ENCODE measurements around the gene NEXN.

NEXN gene

DNA sequence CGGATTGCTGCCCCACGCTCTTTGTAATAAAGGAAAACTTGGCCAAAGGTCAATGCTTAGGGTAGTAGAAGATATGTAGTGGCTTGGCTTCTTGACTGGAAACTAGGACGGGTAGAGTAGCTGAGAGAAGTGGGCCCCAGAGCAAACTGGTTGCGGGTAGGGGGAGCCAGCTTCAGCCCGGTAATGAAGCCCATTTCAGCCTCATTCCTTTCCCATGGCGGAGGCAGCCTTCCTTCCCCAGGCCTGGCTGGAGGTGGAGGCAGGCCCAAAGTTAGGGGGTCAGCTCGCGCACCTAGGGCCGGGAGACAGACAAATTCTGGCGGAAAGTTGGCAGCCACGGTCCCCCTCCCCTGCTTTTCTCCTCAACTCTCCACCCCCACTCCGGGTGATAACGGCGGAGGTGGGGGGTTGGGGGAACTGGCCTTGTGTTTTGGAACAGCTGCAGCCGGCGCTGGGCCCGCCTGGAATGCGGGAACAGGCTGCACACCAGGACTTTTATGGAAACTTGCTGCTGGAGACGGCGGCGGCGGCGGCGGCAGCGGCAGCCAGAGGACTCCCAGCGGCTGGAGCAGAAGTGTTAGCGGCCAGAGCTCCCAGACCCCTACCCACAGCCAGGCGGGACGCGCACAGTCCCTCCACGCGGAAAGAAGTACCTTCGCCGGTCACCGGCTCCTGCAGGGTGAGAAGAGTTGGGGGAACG, at the start of gene NEXN:
Gene NEXN, plus strand, starts transcription at position 544 of the 700 bp plus-strand sequence. CDS start 27,483 bp downstream, outside the sequence.
- DNase-seq: no peak

DNA sequence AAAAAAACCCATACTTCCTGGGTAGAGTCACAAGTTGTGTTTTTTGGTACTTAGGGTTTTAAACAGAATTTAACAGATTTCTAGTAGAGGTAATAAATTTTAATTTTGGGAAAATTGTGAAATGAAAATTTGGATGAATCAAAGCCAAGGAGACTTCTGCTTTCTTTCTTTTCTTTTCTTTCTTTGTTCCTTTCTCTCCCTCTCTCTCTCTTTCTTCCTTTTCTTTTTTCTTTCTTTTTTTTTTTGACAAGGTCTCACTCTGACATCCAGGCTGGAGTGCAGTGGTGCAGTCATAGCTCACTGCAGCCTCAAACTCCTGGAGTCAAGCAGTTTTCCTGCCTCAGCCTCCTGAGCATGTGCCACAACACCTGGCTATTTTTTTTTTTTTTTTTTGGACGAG, 46.9 kb upstream of the NEXN start:
- no peak for DNase-seq

DNA sequence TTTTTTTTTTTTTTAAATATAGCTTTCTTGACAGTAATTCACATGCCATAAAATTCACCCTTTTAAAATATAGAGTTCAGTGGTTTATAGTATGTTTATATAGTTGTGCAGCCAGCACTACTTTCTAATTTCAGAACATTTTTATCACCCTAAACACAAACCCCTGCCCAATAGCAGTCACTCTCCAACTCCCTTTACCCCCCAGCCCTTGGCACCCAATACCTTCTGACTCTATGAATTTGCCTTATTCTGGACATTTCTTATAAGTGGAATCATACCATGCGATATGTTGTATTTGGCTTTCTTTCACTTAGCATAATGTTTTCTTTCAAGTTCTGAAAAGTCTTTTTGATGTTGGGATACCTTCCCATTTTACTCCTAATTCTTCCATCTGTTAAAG, 42.5 kb upstream of the NEXN start:
- no peak for DNase-seq

DNA sequence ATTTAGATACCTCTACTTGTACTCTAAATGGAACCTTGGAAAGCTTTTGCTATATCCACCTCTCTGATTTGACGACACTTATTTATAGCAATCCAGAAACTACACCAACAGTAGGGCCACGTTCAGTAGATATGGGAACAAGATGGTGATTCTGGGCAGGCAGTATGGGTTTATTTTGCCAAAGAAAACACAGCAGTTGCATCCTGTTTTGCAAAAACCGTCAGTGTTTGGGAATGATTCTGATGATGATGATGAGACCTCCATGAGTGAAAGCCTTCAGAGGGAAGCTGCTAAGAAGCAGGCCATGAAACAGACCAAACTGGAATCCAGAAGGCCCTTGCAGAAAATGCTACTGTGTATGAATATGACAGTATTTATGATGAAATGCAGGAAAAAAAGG, 41.5 kb upstream of the NEXN start:
- no peak for DNase-seq

DNA sequence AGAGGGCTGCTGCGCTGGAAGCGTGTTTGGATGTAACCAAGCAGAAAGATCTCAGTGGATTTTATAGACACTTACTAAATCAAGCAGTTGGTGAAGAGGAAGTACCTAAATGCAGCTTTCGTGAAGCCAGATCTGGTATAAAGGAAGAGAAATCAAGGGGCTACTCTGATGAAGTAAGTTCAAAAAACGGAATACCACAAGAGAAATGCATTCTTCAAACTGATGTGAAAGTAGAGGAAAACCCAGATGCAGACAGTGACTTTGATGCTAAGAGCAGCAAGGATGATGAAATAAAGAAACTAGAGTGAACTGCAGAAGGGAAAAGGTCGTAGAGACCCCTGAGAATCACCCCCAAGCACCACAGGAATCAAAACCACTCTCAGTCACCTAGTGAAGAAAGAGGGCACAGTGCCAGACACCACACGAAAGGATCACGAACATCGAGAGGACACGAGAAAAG, 40.8 kb upstream of the NEXN start:
- DNase-seq: no peak

DNA sequence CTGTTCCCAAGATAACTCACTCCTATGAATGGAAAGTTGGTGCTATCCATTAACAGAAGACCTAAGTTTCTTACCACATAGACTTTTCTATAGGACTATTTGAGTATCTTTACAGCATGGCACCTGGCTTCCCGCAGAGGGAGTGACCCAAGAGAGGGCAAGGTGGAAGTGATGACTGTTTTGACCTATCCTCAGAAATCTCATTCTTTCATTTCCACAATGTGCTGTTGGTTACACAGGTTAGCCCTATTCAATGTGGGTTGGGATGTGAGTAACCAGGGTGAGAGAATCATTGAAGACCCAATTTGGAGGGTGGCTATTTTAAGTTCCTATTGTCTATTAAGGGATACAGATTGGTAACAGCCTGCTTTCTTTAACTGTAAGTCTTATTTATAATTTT, 38.3 kb upstream of the NEXN start:
- no peak for DNase-seq

DNA sequence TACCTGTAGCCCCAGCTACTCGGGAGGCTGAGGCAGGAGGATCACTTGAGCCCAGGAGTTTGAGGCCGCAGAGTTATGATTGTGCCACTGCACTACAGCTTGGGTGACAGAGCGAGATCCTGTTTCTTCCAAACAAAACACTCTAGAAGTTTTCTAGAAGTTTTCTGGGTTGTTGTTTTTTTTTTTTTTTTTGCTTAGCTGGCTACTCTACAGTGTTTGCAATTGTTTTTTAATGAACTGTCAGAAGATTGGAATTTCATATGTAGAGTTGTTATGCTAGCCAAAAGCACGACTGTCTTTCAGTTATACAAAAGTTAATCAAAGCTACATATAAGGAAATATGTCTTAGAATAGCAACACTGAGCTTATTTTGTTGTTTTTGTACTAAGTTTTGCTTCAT, 30.9 kb upstream of the NEXN start:
- no peak for DNase-seq

DNA sequence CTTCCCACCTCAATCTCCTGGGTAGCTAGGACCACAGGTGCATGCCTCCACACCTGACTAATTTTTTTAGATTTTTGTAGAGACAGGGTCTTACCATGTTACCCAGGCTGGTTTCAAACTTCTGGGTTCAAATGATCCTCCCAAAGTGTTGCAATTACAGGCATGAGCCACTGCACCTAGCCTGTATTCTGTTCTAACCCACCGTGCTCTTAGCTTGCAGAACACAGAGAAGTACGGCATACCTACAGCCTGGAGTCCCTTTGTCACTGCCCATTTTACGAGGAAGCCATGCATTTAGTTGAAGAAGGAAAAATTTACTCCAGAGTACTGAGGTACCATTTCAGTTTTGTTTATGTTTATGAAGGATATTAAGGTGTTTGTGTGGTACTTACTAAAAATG, 29.7 kb upstream of the NEXN start:
- DNase-seq: no peak

DNA sequence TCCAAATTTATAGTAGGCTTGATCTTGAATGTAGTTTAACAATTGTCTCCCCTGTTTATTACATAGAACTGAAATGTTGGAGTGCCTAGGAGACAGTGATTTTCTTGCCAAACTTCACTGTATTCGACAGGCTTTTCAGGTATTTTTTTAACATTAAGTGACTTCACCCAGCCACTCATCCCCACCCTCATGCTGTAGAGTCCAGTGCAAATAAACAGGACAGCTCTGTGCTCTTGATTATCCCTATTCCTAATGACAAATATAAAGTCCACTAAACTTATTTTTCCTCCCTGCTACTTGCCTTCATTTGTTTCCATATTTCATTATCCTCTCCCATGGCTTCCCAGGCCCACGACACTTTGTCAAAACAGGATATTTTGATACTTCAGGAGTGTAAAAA, 29.2 kb upstream of the NEXN start:
- DNase-seq: no peak

DNA sequence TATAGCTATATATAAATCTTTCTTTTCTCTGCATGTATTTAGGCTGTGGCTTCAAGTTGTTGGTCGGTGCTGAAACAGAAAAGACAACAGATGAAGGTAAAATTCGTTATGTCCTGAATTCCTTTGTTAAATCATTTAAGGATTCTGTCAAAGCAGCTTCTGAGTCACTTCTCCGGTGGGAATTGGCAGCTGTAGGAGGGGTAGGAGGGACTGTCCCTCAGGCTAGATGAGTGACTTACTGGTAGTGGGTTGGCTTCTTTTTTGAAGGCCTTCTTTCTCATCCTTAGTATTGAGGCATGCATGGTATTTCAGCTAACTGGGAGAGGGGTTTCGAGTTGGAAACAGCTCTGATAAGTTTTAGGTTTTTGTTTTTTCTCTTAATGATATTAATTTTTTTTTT, 22.1 kb upstream of the NEXN start:
- no peak for DNase-seq

DNA sequence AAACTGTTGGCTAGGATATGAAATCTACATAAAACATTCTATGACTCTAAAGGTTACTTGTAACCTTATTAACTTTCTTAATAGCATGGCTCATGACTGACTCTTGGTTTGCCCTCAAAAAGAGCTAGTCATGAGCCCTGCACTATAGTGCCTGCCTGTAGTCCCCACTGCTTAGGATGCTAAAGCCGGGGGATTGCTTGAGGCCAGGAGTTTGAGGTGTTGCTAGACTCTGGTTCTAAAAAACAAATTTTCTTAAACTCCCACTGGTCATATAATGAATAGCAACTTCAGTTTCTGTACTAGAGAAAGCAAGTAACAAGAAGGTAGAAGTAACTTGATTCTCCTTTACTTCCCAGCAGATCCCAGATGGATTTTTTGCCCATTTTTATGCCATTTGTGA, 15.8 kb upstream of the NEXN start:
- no peak for DNase-seq

DNA sequence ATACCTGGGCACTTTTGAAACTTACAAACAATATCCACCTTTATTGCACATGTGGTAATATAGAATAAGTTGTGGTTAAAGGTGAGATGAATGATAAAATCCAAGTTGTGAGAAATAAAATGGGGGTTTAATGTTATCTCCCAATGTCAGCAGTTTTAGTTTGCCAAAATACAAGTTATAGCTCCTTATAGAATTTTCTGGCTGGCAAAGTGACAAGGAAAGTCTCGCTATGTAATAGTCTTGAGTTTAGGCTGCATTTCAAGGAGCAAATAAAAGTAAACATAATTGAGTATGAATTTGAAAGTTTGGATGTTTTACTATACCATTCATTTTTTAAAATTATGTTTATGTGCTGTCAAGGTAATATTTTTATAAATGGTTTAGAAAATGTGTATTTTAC, 15.0 kb upstream of the NEXN start:
- DNase-seq: no peak

DNA sequence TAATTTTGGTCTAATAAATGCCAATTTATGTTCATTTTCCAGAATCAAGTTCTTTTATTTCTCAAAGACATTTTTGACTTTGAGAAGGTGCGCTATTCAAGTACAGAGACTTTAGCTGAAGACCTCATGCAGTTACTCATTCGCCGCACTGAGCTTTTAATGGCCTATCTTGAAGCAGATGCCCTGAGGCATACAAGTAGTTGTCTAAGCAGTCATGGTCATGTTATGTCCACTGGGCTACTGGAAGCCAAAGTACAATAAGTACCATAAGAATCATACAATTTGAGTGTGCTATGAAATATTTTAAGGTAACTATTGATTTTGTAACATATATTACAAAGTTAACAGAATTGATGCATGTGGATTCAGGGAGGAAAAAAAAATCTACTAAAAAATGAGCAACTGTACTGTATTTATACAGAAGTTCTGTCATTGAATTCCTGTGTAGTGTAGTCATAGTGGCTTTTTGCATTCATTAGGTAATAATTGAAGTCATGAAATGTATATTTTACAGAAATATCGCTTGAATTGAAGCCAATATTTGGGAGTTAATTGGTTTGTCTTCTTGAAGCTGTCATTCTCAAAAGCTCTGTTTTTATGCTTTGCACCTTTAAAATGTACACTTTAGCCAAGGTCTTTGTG, 13.5 kb upstream of the NEXN start:
- DNase-seq: no peak

DNA sequence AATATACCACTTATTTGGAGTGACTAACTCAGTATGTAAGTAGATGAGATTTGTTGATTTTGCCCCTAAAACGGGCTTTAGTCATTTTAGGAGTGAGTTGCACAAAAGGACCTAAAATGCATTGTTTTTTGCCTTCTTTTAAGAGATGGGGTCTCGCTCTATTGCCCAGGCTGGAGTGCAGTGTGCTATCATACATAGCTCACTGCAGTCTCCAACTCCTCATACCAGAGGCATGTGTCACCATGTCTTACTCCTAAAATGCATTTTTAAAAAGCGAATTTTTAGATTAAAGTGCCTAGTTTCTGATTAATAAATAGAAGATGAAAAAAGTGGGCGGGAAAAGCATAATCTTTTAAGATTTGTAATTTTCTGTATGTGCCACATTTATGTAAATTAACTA, 11.5 kb upstream of the NEXN start:
- no peak for DNase-seq

DNA sequence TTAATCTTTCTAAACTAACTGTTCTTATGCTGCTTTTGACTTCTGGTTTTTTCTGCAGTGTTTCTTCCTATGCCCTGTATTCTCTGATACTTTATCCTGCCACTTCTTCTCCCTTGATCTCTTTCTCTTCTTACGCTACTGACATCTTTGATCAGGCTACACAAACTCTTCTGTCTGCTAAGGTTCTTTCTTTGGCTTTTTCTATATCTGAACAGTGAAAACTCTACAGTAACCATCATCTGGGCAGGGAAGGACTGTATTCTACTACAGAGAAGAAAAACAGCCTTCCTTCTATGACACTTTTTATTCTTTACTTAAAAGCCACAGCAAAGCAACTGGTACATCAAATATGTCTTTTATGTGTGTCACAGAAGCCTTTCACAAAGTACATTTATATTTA, 7.4 kb upstream of the NEXN start:
- DNase-seq: no peak

DNA sequence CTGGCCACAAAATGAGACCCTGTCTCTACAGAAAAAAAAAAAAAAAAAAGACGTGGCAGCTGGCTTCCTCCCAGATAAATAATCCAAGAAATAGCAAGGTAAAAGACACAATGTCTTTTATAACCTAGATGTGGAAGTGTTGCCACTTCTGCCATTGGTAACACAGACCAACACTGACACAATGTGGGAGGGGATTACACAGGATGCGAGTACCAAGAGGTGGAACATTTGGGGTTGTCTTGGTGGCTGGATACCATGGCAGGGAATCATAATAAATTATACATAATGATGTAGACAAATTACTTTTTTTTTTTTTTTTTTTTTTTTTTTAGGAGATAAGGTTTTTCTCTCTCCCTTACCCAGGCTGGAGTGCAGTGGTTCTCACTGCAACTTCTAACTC, 6.0 kb upstream of the NEXN start:
- no peak for DNase-seq

DNA sequence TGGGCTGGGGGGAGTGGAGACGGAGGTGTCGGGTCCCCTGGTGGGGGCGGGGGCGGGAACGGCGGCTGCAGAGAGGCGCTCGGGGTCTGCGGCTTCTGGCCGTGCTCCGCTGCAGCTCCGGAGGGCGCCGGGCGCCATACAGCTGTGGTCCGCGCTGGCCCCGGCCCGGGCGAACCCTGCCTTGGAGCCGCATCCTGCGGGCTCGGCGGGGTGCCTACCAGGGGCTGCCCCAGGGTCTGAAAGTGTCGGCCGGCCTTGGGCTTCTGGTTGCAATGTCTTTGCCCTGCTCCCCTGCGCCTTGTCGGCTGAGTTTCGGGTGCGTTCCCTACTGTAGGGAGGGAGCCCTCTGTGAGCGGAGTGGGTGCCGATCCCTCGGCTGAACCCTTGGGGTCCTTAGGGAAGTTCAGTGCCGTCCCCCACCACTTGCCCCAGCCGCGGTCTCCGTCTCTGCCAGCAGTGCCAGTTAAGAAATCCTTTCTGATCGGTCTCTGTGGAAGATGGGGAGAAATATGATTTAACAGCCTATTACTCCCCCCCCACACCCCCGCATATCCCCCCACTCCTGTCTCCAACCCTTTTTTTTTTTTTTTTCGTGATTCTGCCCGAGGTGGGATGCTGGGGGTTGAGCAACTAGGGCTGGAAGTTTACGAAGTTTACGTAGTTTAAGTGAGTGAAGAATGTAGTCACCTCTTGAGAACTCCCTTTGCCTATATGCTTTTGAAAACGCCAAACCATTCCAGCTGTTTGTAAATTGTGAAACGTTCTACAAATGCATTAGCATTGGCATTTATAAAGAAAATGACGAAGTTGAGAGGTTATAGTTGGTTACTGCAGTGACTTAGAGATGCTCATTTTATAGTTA, 588 bp downstream of the NEXN start:
- no peak for DNase-seq

DNA sequence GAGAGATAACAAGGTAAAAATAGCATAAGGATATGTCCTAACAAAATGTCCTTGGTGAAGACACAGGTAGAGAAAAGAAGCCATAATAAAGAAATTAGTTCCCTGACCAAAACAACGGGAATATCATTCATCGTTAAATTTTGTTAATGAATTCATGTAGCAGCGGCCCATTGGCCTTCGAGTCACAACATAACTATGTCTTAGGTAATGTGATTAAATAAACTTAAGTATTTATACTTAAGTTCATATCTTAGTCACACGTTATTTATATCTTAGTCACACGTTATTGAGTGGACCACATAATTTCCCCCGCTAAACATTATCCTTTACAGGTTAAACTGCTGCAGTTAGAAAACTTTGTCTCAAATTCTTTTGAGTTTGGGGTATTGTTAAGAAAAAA, 1.2 kb downstream of the NEXN start:
- no peak for DNase-seq

DNA sequence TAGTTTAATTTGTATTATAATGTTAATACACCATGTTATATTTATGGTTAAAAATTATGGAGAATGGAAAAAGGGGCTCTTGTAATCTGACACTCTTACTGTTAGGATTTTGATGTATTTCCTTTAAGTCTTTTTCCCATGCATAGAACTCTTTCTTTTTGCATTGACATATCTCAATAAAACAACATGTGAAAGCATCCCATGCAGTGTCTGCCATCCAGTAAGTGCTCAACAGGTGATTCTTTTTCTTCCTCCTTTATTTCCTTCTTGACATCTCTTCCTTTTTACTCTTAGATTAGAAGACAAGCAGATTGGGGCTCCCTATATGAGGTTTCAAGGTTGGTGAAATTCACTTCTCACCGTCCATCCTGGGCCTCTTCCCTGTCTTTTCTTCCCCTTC, 2.8 kb downstream of the NEXN start:
- no peak for DNase-seq

DNA sequence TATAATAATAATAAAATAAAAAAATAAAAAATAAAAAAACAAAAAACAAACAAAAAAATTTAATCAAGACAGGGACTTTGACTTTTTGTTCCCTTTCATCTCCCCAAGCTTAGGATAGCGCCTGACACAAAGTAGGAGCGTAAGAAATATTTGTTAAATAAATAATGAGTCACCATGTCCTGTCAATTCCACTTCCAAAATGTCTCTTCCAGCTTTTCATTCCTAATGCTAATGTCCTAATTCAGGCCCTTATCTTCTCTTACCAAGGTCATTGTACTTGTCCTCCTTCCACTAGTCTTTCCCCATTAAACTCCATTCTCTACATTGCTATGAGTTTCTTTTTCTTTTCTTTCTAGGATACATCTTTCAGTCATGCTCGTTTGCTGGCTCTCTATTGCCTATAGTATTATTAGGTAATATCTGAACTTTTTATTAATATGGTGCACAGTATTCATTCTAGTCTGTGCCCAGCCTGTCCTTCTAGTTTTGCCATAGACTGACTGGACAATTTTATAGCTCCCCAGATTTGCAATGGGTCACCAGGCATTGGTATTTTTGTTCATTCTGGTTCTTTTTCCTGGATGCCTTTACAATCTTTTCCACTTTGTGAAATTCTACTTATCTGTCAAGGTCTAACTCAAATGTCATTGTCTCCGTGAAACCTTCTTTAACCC, 11.4 kb downstream of the NEXN start:
- DNase-seq: no peak

DNA sequence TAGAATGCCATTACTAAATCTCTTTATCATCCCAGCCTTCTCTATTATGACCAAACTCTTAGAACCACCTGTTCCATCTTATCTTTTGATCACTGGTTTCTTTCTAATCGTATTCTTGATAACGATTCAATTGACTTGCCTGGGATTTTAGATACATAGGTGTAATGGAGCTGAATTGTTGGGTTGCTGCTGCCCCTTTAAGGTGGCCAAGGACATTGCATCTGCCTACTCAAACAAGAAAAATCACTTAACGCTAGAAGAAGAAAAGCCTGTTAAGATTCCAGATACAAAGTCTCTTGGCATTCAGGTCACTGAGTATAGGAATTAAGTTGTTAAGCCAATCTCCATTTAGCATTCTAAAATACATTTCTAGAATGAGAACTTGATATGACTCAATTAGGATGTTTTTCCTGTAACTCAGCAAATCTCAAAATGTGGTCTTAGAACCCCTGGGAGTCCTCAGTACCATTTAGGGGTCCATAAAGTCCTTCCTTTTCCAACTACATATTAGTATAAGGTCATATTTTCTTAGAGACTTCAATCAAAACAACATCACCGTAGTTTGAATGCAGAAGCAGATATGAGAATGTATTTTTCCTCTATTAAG, 12.4 kb downstream of the NEXN start:
- peak; percentile 15 for DNase-seq

DNA sequence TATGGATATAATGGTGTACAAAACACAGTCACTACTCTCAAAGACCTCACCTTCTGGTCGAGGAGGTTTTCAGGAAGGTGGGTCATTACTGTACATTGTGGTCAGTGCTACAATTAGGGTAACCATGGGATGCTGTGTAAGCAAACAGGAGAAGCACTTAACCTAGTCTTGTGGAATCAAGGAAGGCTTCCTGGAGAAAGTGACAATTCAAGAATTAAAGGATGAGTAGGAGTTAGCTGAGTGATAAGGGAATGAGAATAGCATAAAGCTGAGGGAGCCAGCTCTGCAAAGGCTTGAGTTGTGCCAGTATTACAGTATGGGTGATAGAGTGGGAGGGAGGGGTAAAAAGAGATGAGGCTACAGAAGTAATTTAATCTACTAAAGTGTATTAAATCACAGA, 17.2 kb downstream of the NEXN start:
- no peak for DNase-seq

DNA sequence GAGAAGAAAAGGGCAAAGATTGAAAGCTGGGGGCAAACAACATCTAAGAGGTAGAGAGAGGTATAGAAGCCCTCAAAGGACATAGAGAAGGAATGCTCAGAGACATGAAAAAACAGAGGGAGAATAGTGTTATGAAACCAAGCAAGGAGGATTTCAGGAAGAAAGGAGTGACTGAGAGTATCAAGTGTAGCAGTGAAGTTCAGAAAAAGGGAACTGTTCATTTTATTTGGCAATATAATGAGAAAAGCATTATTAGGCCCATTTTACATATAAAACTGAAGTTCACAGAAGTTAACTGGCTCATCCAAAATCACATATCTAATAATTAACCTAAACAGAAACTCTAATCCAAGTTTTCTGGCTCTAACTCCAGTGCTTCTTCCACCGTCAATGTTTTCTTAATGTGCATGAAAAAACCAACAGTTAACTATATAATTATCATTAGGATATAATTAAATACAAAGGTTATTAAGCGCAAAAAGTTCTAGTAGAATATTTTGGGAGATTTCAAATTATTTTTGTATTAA, 17.7 kb downstream of the NEXN start:
- DNase-seq: no peak

Data from RPMI8226 (cell line).